Bronchial epithelial cell (primary cell): ENCODE data around the gene SYNE1. TPM values are rescaled to one million over a fixed set of nuclear protein-coding genes. Genes with fewer than 3 reads are reported as not detected.

Experiments used
- DNase-seq: peaks from one replicate; pipeline ENCODE4 v3.0.0-alpha.2; 2010; ENCODE audit warnings: low read depth
- FAIRE-seq: peaks from 2 replicates; lab custom pipeline; 2011; peaks lifted over from hg19 to GRCh38; lab: Jason Lieb, UNC
- H3K27me3 ChIP-seq: 2 replicates; pipeline ENCODE4 v1.5.1; 2011; ENCODE audit warnings: low read length; ENCODE audit not compliant: control insufficient read depth, insufficient read depth
- H3K36me3 ChIP-seq: 2 replicates; pipeline ENCODE4 v1.5.1; 2011; ENCODE audit warnings: low read length; ENCODE audit not compliant: control insufficient read depth, insufficient read depth
- H3K4me3 ChIP-seq: 2 replicates; pipeline ENCODE4 v1.5.1; 2011; ENCODE audit warnings: mild to moderate bottlenecking, low read depth, low read length, control low read depth
- CTCF ChIP-seq: IDR thresholded peaks from 2 replicates; pipeline ENCODE4 v1.5.1; 2011; ENCODE audit warnings: mild to moderate bottlenecking, moderate library complexity, low read length, control low read depth, inconsistent platforms; ENCODE audit not compliant: insufficient read depth, severe bottlenecking
- total RNA-seq: library from RNA; depleted of rRNA; stranded (reverse); fragments of >200 nt; gene quantifications from 2 replicates; pipeline ENCODE4 v1.2.1, GENCODE V29; 2014

Gene SYNE1
- total RNA-seq, 1 donor from 2014 or later, result 15.8 TPM

DNA sequence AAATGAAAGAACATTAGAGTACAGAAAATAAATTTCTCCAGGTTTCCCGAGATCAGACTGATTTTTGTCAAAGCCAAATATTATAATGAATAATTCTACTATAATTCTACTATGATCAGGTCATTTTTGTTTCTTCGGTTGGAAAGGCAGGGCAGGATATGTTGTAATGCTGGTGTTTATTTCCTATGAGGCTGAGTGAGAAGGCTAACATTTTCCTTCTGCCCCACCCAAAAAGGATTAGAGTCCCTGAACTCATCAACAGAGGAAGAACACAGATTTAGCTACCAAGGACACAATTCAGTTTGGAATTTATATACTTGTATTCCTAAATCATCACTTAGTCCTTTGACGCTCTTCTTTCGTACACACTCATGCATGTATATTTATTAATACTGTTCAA lies 318.9 kb downstream of the SYNE1 start:
- H3K36me3 ChIP-seq, result no peaks in the 10 kb centered on the region
- no peaks in the 10 kb centered on the region for H3K27me3 ChIP-seq
- H3K4me3 ChIP-seq, result no peak overlapping the region
- TF ChIP-seq CTCF, result no peak
- FAIRE-seq (no peak), DNase-seq (peak; percentile 63)

DNA sequence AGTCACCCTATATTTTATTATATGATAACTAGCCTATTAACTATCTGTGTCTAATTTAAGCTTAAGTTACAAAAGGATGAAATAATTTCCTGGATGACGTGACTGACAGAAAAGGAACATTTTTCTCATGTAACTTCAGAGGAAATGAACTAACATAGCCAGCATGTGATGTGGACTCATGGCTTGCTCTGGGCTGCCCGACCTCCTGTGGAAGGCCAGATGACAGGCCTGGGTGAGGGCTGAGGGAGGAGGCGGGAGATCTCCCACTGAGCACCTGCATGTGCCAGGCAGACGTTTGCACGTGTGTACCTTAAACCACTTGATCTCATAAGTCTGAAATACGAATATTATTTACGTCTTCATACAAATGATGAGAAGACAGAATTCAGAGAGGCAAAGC lies 321.1 kb downstream of the SYNE1 start:
- no peak overlapping the region for H3K4me3 ChIP-seq
- no peak for TF ChIP-seq CTCF
- H3K27me3 ChIP-seq, result no peaks in the 10 kb centered on the region
- H3K36me3 ChIP-seq, result no peaks in the 10 kb centered on the region
- DNase-seq (peak; percentile 84), FAIRE-seq (no peak)

- Histone ChIP-seq H3K36me3 (no peaks in the 10 kb centered on the region), H3K27me3 (no peaks in the 10 kb centered on the region), H3K4me3 (no peak overlapping the region)
- DNase-seq (no peak), FAIRE-seq (no peak)
- no peak for TF ChIP-seq CTCF
Measured at GRCh38 chr6:152314483-152314832, 322.7 kb downstream of the SYNE1 start.

- no peak overlapping the region for H3K4me3 ChIP-seq
- no peak for TF ChIP-seq CTCF
- DNase-seq (peak; percentile 71), FAIRE-seq (no peak)
- no peaks in the 10 kb centered on the region for H3K27me3 ChIP-seq
- H3K36me3 ChIP-seq, result no peaks in the 10 kb centered on the region
Measured at GRCh38 chr6:152313542-152314482, 323.4 kb downstream of the SYNE1 start.

DNA sequence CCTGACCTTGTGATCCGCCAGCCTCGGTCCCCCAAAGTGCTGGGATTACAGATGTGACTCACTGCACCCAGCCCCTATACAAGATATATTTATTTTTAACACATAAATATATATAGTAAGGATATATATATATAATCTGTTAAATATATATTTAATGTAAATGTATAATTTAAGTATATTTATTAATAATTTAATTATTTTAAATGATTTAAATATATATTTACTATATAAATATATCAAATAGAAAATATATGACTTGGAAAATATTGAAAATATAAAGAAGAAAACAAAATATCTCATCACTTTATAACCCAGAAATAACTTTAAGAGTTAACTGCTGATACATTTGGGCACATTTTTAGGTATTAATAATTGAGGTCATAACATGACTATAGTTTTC lies 324.7 kb downstream of the SYNE1 start:
- TF ChIP-seq CTCF, result no peak
- no peak for FAIRE-seq

More for the DNA sequence above, 324.7 kb downstream of the SYNE1 start:
- DNase-seq, result no peak
- H3K27me3 ChIP-seq, result no peaks in the 10 kb centered on the region
- no peak overlapping the region for H3K4me3 ChIP-seq
- H3K36me3 ChIP-seq, result no peaks in the 10 kb centered on the region
